GDM1 (cell line): Measurements from ENCODE around the gene IRF2BPL.
A peak's percentile ranks its signal among the peaks of the same experiment; 100 is the strongest.
"Not testable (repeated sequence)": the region's sequence is repeated elsewhere in the genome, so short reads cannot be mapped to it uniquely, and the experiment has no call there.

Experiments
- DNase-seq: peaks from one replicate; lab custom pipeline; 2025; lab: John Stamatoyannopoulos, UW

IRF2BPL gene

DNA sequence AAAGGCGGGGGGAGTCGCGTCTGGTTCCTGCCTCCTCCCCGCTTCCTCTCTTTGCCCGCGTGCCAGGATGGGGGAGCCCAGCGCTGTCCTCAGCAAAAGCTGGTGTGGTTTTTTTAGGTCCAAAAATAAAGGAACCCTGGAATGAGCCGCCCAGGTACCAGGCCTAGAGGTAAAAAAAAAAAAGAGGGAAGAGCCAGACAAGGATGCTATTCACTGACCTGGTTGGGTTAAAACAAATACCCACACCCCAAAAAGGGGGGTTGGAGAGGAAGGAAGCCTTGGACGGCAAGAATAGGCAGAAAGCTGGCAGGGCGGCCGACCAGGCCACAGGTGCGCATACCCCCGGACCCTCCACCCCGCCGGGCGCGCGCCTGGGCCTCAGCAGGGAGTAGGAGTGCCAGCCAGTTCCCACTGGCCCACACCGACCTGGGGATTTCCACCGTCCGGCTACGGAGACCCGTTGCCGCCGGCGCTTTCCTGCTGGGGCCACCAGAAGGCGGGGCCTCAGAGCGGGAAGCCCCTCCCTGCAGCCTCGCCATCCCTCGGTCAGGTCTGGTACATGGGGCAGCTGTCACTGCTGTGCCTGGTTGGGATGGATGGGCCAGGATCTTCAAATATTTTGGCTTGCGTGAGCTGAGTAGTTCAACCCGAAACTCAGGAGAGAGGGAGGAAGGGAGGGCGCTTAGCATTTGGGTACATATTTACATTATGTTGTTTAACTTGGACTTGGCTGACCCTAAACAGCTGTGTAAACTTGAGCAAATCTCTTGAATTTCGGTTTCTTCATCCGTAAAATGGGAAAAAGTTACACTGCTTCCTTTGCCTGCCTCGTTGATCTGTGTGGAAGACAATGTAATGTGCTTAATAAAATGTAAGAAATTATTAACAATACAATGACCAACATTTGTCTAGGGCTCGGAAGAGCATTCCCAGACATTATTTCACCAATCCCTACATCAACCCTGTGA, 5.4 kb upstream of the IRF2BPL start:
- peak; percentile 62 for DNase-seq

DNA sequence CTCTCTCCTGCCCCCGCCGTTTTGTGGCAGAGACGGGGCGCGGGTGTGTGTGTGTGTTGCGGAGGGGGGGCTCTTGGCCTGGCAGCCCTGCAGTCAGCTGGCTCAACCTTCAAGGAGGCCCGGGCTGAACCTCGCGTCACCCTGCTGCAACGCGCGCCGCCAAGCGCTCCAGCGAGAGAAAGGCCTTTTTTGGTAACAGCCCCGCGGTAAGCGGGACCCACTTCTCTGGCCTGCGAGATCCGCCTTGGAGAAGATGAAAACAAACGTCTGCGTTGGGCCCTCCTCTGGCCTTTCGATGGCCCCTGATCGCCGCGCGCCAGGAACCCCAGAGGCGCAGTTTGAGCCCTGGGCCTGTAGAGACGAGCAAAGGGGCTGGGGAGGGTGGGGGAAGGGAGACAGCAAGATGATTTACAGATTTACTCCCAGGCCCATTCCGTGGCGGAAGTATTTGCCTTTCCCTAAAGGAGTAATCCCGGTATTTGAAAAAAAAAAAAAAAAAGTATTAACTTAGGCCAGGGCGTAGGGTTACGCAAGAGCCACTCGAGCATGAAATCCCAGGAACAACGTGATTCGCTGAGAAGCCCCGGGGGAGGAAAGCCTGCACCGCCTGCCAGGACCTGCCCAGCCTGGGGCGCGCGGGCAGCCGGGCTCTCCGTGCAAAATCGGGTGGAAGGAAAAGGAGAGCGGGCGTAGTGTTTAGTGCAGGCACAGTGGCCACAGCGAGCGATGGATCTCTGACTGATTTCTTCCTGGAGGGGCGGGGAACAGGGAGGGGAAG, 4.5 kb upstream of the IRF2BPL start:
- peak; percentile 88 for DNase-seq

DNA sequence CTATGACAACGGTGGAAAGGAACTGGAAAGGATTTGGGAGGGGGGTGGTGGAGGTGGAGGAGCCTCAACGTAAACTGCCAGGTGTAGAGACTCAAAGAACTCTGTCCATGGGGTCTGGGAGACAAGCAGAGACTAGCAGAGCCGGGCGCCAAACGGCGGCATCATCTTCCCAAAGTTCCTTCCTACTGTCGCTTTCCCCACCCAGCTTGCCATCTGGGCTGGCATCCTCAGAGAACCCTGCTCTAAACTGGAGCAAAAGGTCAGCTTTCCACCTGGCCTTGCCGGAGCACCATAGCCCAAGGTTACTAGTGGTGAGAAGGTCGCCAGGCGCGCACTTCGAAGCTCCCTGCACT, 4.0 kb upstream of the IRF2BPL start:
- DNase-seq = no peak

DNA sequence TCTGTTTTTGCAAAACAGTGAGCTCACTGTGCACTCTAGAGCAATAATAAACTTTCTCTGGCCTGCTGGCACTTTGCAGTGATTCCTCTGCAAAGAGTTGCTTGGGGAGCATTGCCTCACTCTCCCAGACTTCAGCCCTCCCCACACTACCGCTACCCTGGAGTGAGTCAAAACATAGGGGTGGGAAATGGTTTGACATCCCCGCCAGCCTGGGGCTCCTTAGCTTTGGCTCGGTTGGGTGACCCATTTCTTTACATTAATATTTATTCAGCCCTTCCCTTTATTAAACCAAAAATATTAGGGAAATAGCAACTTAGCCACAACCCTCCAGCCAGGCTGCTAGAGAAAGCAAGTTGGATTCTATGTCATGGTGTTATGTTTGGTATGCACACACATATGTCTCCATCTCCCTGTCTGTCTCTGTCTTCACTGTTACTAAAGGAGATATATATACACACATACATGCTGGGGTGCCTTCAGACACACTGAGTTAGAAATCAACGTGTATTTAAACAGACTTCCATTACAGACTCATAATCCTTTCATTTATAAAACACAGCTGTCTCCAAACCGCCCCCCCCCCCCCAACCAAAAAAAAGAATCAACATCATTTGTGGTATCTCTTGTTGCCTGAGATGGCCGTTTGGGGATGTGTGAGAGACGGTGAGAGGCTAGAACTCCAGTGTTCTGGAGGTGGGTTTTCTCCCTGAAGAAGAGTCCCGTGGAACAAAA, 3.4 kb upstream of the IRF2BPL start:
- no peak for DNase-seq

DNA sequence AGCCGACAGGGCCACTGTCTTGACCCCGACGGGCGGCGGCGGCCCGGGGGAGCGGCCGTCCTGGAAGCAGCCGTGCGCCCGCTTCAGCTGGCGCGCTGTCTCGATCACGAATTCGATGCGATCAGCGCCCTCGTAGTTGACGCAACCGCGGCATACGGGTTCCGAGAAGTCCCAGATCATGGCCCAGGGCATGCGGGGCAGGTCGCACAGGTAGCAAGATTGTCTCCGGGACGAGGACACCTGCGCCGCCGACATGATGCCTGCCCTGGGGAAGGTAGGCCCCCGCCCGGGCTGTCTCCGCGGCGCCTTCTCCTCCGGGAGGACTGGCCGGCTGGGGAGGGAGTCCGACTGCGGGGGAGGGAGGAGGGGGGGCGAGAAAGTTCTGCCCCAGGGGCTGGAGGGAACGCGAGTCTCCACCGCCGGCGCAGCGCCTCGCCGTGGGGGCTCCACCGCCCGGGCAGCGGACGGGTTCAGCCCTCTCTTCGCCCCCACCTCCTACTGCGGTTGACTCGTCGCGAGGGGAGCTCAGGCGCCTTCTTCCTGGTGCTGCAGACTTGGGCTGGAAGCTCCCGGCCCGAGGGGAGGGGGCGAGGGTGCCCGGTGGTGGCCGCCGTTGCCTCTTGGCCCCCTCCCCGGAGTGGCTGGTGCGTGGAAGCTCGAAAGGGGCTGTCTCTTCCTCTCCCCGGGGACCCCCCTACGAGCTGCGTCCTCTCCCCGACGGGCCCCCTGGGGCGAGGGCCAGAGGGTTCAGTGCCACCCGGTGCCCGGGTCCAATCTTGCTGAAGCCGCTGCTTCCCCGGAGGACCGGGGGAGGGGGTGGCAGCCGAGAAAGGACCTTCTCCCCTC, 747 bp downstream of the IRF2BPL start:
- peak; percentile 53 for DNase-seq

DNA sequence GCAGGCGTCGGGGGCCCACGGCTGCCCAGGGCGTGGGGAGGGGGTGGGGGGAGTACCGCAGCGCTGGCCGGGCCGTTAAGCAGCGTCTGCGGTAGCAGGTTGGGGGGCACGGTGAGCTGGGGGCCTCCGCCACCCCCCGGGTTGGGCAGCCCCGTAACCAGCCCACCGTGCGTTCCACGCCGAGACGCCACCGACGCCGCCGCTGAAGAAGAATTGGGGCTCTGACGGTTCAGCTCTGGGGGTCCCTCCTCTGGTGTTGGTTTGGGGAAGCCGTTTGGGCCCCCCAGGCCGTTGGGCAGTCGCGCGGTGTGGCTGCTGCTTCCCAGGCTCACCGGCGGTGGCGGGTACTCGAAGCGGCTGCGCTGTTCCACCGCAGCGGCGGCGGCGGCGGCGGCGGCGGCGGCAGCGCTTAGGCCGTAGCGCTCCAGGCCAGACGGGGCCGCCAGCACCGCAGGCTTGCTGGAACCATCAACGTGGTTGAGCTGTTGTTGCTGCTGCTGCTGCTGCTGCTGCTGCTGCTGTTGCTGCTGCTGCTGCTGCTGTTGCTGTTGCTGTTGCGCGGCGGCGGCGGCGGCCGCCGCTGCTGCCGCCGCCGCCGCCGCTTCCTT, 1.5 kb downstream of the IRF2BPL start:
- peak; percentile 32 for DNase-seq

DNA sequence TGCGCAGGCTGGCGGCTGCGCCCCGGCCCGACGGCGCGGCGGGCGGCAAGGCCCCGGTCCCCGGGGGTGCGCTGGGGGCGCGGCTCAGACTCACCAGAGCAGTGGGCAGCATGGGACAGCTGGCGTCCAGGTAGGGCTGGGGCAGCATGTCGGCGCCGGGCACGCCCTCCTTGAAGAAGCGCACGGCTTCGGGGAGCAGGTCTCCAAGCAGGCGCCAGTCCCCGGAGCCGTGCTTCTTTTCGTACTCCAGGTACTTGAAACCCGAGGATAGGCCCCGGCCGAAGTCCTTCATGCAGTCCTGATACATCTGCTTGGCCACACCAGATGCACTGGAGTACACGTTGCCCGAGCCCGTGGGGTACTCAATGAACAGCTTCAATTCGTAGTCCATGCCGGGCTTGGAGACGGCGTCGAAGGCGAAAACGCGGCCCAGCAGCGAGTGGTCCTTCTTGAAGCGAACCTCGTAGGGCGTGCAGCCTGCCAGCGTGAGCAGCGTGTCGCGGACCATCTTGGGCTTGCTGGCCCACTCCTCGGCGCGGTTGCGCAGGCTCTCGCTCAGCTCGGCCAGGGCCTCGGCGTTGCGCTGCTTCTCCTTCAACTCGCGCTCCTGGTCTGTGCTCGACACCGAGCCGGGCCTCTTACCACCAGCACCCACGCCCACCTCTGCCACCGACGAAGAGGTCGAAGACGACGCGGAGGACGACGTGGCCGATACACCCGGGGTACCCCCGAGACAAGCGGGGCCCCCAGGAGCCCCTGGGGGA, 2.2 kb downstream of the IRF2BPL start:
- DNase-seq = no peak

DNA sequence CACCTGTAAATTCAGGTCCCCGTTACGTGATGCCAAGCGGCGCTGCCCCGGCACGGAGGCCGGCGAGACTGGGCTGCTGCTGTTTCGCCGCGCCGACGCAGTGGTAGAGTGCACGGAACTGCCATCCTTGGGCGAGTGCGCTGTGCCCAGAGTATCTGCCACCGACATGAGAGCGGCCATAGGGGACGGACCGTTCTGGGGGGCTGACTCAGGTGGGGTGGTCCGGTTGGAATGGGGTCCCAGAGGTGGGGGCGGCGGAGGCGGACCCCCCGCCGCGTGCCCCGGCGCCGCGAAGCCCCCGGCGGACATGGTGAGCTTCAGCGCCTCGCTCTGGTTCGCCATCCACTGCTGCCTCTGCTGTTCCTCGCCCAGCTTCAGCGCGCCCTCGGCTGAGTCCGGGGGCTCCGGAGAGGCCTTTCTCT, 2.8 kb downstream of the IRF2BPL start:
- no peak for DNase-seq

DNA sequence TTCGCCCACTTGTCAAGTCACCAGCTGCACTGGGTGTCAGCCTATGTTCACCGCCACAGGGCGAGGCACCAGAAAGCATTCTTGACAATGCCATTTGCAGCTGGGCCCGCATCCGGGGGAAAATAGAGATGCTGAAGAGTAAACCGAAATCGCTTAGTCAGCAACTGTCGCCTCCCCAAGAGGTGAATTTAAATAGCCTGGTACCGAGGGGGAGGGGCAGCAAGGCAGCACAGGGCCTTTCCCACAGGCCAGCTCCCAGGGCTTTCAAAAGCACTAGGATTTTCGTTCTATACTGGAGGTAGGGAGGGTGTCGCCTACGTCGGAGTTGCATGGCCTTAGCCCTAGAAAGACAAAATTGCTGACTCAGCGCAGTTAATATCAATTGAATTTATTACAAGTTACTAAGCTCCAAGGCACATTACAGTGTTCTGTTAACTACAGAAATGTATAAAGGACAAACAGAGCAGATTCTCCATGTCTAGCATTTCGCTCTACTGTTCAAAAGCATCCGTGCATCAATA, 4.3 kb downstream of the IRF2BPL start:
- no peak for DNase-seq

DNA sequence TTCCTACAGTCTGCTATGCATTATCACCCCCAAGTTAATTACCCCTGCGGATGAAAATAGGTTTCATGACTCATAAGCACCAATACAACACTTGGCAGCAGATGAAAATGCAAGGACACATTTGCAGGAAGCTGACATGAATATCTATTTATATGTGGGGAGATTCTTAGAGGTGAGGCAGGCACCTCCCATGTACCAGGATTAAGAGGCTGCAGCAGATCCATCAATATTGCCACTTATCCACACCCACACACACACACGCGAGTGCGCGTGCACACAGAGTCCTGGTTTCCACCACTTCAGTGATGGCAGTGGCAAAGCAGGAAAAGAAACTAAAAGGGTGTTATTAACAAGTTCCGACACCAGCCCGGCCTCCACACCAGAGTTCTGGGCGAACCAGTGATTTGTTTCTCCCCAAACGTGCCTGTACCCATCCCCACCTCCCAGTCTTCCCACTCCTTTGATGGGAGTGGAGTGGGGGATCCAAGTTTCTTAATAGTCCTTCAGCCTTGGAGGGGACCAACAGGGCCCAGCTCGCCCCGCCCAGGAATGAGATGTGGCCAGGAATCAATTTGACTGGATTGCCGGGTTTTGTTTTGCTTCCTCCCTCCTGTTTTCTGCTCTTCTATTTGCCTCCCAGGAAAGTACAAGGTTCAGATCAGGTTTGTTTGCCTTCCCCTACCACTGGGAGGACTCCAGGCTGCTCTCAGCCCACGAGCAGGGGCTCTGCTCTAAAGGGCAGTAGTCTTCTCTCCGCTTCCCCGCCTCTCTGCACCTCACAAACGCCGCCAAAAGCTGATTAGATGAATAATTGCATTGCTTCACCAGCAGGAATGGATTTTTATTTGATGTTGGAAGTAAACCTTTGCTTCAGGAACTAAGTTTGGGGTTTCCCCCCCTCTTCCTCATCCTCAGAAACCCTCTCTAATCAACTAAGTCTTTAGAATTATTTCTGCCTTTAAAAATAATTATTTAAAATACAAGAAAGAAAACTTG, 5.2 kb downstream of the IRF2BPL start:
- DNase-seq = no peak

DNA sequence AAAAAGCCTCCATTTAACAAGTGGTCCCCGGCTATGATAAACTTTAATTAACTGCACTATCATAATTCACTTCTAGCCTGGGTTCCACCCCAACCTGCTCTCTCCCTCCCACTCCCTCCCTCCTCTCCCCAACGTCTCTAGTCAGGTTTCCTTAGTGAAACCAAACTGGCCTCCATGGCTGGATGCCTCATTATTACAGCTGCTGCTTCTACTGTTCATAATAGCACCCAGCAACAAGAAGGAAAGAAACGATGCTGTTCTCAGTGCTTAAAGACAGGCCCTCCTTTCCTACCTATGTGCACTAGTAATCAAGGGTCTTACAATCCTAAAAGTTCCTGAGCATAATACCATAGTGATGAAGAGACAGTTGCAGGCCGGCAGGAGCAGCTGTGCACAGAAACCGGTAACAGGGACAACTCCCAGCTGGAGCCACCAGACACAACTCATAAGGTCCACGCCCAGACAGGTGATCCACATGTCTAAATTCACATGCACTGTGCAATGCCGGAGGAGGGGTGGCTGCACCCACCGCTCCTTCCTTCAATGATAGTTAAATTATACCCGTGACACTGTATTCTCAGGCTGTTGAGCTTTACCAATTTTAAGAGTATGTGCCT, 6.2 kb downstream of the IRF2BPL start:
- no peak for DNase-seq

DNA sequence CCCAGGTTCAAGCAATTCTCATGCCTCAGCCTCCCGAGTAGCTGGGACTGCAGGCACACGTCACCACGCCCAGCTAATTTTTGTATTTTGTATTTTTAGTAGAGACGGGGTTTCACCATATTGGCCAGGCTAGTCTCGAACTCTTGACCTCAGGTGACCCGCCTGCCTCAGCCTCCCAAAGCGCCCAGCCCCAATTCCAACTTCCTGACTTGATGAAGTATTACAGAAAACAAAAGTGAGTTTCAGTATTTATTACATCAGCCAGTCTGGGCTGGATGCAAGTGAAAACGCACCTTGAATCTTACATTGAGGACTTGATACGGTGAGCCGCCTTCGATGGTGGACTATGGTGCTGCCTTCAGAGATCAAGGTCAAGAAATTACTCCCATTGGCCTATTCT, 7.1 kb downstream of the IRF2BPL start:
- not testable (repeated sequence) for DNase-seq

DNA sequence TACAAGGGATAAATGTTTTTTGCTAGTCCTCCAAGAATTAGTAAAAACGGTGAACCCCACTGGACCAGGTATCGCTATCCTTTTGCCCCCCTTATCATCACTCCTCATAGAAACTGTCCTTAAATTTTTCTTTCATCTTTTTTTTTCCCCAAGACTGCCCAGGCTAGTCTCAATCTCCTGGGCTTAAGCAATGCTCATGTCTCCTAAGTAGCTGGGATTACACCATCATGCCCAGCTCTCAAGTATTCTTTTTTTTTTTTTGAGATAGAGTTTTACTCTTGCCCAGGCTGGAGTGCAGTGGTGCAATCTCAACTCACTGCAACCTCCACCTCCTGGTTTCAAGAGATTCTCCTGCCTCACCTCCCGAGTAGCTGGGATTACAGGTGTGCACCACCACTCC, 9.7 kb downstream of the IRF2BPL start:
- no peak for DNase-seq

DNA sequence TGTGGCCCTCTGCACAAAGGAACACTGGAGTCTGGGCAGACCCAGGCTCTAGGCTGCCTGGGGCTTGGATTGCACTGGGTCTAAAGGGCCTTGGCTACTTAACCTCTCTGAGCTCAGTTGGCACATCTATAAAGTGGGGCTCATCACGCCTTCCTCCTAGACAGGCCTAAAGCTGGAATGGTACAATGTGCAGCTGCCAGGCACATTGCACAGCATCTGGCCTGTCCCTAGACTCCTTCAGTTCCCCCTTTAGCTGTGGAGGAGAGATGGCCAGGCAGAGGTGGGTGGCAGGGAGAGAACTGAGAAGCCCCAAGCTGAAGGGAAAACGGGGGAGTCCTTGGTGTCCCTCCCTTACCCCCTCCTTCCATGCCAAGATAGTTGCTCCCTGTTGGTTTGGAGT, 10.8 kb downstream of the IRF2BPL start:
- DNase-seq = no peak

DNA sequence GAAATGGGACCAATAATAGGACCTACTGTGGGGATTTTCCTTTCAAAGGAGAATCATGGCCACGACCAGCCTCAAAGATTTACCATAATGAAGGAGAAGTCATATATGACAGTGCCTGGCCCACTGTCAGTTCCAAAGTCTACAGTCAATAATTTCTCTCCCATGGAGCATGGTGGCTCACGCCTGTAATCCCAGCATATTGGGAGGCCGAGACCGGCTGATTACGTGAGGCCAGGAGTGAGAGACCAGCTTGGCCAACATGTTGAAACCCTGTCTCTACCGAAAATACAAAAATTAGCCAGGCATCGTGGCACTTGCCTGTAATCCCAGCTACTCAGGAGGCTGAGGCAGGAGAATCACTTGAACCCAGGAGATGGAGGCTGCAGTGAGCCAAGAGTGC, 13.8 kb downstream of the IRF2BPL start:
- no peak for DNase-seq

DNA sequence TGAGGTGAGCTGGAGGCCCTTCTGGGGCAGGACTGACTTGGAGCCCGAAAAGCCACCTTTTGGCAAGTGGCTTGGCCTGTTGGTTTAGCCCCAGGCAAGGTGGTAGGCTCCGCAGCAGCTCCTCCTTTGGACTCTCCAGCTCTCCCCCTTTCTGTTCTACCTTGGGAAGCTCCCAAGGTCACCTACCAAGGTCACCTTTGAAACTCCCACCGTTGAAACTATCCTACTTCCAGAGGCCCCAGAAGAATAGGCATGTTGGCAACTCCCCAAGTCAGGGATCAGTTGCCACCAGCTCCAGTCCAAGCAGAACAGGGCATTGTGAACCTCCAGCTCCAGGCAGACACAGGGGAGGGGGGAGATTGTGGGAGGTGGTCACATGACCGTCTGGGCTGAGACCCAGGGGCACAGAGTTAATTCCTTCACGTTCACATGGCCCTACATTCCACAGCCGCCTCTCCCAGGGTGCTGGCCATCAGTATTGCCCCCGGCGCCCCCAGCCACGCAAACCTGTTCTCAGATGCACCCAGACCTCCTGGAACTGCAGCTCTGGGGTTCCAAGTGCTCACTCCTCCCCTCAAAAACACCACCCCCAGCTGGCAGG, 14.4 kb downstream of the IRF2BPL start:
- DNase-seq = no peak

DNA sequence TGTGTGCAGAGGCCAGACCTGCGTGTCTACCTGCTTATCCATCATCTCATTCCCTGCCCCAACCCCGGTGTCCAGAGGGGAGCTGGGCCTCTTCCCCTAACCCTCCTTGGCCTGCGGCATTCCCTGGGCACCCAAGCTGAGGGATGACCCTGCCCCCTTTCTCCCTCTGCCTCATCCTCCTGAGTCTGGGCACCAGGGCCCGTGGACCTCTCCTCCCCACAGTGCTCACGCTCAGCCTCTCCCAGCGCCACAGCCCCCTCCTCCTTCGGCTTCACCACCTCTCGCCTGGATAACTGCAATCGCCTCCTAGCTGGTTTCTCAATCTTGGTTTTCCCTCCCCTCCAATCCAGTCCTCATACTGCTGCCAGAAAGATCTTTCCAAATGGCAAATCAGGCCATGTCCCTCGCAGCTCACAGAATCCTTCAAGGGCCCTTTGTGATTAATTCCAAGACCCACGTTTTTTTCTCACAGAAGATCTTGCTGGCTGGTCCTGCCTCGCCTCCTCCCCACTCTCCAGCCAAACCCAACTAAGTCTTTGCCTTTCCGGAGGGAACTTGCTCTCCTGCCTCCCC, 16.2 kb downstream of the IRF2BPL start:
- no peak for DNase-seq

DNA sequence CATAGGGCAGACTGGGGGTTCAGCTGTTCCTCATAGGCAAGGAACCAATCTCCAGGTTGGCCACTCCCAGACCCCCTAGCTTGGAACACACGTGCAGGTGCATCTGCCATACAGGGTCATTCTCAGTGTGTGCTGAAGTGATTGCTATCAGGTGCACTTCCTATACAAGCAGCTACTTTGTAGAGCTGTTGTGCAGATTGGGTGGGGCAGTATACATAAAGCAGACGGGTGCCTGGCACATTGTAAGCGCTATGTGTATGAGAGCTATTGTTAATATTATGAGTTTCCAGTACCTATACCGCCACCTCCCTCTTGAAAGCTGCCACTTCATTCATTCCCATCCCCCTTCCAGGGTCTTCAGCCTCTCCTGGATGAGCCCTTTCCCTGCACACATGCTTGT, 17.3 kb downstream of the IRF2BPL start:
- DNase-seq = no peak
